Glutamatergic neuron (in vitro differentiated cells): ENCODE measurements around the gene RAD50. TPM values are rescaled to one million over a fixed set of nuclear protein-coding genes. Genes with fewer than 3 reads are reported as not detected.
"Not testable (repeated sequence)": the region's sequence is repeated elsewhere in the genome, so short reads cannot be mapped to it uniquely, and the experiment has no call there.

Source experiments
- DNase-seq: peaks from one replicate; pipeline ENCODE4 v3.0.0; 2022
- H3K27ac Mint-ChIP-seq: one replicate; pipeline ENCODE4 v1.8.0; 2020; ENCODE audit warnings: mild to moderate bottlenecking, mixed read lengths, inconsistent platforms; ENCODE audit not compliant: unreplicated experiment
- H3K27me3 Mint-ChIP-seq: one replicate; pipeline ENCODE4 v1.8.0; 2020; ENCODE audit warnings: mild to moderate bottlenecking, moderate library complexity, mixed read lengths, inconsistent platforms; ENCODE audit not compliant: unreplicated experiment
- H3K36me3 Mint-ChIP-seq: one replicate; pipeline ENCODE4 v1.8.0; 2020; ENCODE audit warnings: mild to moderate bottlenecking, mixed read lengths, inconsistent platforms; ENCODE audit not compliant: unreplicated experiment
- H3K4me1 Mint-ChIP-seq: one replicate; pipeline ENCODE4 v1.8.0; 2020; ENCODE audit warnings: mild to moderate bottlenecking, low read depth, mixed read lengths, inconsistent platforms; ENCODE audit not compliant: unreplicated experiment
- H3K4me3 Mint-ChIP-seq: one replicate; pipeline ENCODE4 v1.8.0; 2020; ENCODE audit warnings: mild to moderate bottlenecking, mixed read lengths, inconsistent platforms; ENCODE audit not compliant: unreplicated experiment
- H3K9me3 Mint-ChIP-seq: one replicate; pipeline ENCODE4 v1.8.0; 2020; ENCODE audit warnings: mild to moderate bottlenecking, moderate library complexity, mixed read lengths, inconsistent platforms; ENCODE audit not compliant: unreplicated experiment
- total RNA-seq: library from RNA; stranded (reverse); fragmentation: NEBNext Ultra II Directional; extraction: Animal tissue kit (Norgen Biotek cat#: 25700); gene quantifications from one replicate; pipeline ENCODE4 v1.2.1, GENCODE V29; 2021; ENCODE audit not compliant: unreplicated experiment
- TF ChIP-seq, protein P1 (sequence below): fragments of 200-600 bp; sonication (generic); IDR thresholded peaks from one replicate; pipeline ENCODE4 v1.5.0; 2021; ENCODE audit not compliant: partially characterized antibody, unreplicated experiment

Gene RAD50
- total RNA-seq, 1 donor from 2014 or later, result 34.9 TPM

DNA sequence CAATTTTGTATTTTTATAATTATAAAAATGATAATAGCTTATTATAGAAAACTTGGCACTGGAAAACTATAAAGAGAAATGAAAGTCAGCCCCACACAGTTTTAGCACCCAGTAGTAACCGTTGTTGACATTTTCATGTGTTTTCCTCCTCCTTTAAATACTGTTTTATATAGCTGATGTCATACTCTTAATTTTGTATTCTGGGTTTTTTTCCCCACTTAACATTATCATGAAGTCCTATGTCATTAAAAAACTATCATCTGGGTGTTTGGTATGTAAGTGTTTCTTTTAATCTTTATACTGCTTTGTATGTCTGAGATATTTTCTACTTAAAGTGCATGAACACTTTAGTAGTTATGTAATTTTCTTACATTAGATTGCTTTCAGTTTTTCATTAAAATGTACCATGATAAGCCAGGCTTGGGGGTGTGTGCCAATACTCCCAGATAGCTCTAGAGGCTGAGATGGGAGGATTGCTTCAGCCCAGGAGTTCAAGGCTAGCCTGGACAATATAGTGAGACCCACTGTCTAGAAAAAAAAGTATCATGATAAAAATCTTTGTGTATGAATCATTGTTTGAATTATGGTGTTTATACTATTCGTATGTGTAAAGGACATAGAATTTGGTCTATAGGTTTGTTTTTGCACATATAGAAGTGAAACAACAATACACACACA, 2.7 kb downstream of the RAD50 start:
- Mint-ChIP-seq H3K36me3 (no peaks in the 10 kb centered on the region), H3K4me1 (peaks cover 10% of the 10 kb centered on the region), H3K27ac (no peak overlapping the region), H3K9me3 (peaks cover 7% of the 10 kb centered on the region), H3K27me3 (no peaks in the 10 kb centered on the region), H3K4me3 (no peak overlapping the region)
- DNase-seq, result no peak
- TF ChIP-seq, protein P1, sequence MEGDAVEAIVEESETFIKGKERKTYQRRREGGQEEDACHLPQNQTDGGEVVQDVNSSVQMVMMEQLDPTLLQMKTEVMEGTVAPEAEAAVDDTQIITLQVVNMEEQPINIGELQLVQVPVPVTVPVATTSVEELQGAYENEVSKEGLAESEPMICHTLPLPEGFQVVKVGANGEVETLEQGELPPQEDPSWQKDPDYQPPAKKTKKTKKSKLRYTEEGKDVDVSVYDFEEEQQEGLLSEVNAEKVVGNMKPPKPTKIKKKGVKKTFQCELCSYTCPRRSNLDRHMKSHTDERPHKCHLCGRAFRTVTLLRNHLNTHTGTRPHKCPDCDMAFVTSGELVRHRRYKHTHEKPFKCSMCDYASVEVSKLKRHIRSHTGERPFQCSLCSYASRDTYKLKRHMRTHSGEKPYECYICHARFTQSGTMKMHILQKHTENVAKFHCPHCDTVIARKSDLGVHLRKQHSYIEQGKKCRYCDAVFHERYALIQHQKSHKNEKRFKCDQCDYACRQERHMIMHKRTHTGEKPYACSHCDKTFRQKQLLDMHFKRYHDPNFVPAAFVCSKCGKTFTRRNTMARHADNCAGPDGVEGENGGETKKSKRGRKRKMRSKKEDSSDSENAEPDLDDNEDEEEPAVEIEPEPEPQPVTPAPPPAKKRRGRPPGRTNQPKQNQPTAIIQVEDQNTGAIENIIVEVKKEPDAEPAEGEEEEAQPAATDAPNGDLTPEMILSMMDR, result no peak

DNA sequence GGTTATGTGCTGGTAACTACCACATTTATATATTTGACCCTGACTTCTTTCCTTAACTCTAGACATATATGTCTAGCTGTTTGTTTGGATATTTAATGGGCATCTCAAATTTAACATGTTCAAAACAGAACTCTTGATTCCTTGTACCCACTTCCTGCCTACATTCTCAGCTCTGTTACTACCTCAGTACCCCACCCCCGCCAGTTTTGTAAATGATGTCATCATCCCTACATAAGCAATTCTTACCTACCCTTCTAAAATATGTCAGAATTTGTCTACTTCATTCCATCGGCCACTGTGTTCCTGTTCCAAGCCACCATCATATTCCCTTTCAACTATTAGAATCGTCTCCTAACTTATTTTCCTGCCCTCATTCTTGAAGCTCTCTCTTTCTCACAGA, 4.8 kb downstream of the RAD50 start:
- peaks cover 8% of the 10 kb centered on the region for H3K36me3 Mint-ChIP-seq
- peaks cover 5% of the 10 kb centered on the region for H3K9me3 Mint-ChIP-seq
- TF ChIP-seq, protein P1, result no peak
- no peaks in the 10 kb centered on the region for H3K27me3 Mint-ChIP-seq
- no peak for DNase-seq
- no peak overlapping the region for H3K27ac Mint-ChIP-seq
- H3K4me3 Mint-ChIP-seq, result no peak overlapping the region
- peaks cover 8% of the 10 kb centered on the region for H3K4me1 Mint-ChIP-seq

DNA sequence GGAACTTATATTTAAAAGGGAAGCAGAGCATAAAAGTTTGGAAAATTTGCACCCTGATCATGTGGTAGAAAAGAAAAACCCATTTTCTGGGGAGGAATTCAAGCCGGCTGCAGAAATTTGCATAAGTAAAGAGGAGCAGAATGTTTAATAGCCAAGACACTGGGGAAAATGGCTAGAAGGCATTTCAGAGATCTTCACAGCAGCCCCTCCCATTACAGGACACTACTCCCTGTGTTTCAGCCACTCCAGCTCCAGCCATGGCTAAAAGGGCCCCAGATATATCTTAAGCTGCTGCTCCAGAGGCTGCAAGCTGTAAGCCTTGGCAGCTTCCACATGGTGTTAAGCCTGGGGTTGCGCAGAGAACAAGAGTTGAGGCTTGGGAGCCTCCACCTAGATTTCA, 7.8 kb downstream of the RAD50 start:
- not testable (repeated sequence) for H3K36me3 Mint-ChIP-seq, H3K4me3 Mint-ChIP-seq, H3K27me3 Mint-ChIP-seq, H3K4me1 Mint-ChIP-seq, H3K27ac Mint-ChIP-seq, H3K9me3 Mint-ChIP-seq, DNase-seq

DNA sequence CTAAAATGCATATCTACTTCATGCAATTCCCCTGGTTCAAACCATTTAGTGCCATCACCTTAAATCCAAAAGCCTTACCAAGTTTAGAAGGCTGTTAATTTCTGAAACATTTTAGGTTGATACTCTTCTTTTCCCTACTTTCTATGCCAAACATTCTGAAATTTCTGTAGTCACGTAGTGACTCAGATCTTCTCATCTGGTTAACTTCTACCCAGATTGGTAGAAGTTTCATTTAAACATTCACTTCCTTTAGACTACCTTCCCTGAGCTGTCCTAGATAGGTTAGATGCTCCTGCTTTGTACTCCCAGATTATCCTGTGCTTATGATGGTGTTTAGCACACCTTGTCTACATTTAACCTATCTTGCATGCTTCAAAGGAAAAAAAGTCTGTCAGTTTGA, 9.9 kb downstream of the RAD50 start:
- no peak overlapping the region for H3K27ac Mint-ChIP-seq
- H3K9me3 Mint-ChIP-seq, result no peaks in the 10 kb centered on the region
- no peak for DNase-seq
- no peaks in the 10 kb centered on the region for H3K27me3 Mint-ChIP-seq
- H3K4me1 Mint-ChIP-seq, result no peaks in the 10 kb centered on the region
- H3K36me3 Mint-ChIP-seq, result peaks cover 8% of the 10 kb centered on the region
- no peak overlapping the region for H3K4me3 Mint-ChIP-seq
- TF ChIP-seq, protein P1, result no peak

DNA sequence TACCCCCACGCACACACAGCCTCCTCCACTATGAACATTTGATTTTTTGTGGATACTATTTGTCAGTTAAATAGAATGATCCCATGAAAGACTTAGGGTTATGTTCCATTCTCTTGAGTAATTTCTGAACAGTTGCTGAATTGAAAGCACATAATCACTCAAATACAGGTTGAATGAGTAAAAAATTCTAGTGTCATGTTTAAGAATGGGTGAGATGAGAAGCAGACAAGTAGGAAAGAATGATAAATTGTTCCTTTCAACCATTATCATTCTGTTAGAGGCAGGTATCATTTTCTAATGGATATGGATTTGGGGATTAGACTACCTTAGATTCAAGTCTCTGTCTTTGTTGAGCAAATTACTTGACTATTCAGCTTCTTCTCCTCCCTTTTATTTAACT, 19.3 kb downstream of the RAD50 start:
- Mint-ChIP-seq H3K27me3 (peaks cover 1% of the 10 kb centered on the region), H3K4me3 (no peak overlapping the region), H3K36me3 (peaks cover 19% of the 10 kb centered on the region), H3K9me3 (no peaks in the 10 kb centered on the region), H3K27ac (no peak overlapping the region), H3K4me1 (no peaks in the 10 kb centered on the region)
- TF ChIP-seq, protein P1, result no peak
- DNase-seq, result no peak

DNA sequence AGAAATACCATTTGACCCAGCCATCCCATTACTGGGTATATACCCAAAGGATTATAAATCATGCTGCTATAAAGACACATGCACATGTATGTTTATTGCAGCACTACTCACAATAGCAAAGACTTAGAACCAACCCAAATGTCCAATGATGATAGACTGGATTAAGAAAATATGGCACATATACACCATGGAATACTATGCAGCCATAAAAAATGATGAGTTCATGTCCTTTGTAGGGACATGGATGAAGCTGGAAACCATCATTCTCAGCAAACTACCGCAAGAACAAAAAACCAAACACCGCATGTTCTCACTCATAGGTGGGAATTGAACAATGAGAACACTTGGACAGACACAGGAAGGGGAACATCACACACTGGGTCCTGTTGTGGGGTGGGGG, 27.8 kb downstream of the RAD50 start:
- not testable (repeated sequence) for H3K27me3 Mint-ChIP-seq, H3K27ac Mint-ChIP-seq, DNase-seq, H3K4me3 Mint-ChIP-seq, H3K9me3 Mint-ChIP-seq, H3K4me1 Mint-ChIP-seq, H3K36me3 Mint-ChIP-seq
